Lower lobe of right lung (tissue), 2 donors: ENCODE measurements around the gene BMS1. TPM values are rescaled to one million over a fixed set of nuclear protein-coding genes. Genes with fewer than 3 reads are reported as not detected.
"Not testable (repeated sequence)": the region's sequence is repeated elsewhere in the genome, so short reads cannot be mapped to it uniquely, and the experiment has no call there.

Experiments used
- ATAC-seq, 2 donors: fragments of 200-7000 bp; cut with Tn5 transposase; one replicate each; pipeline ENCODE4 v1.9.1; 2020 to 2022; ENCODE audit warnings: mild to moderate bottlenecking in 2 of 2, moderate library complexity in 2 of 2
- DNase-seq: peaks from one replicate; pipeline ENCODE4 v3.0.0-alpha.2; 2020
- H3K27ac ChIP-seq: fragments of 200-600 bp; one replicate; pipeline ENCODE4 v1.8.0; 2022
- H3K27me3 ChIP-seq: fragments of 200-600 bp; one replicate; pipeline ENCODE4 v1.8.0; 2022; ENCODE audit warnings: low read depth
- H3K36me3 ChIP-seq: fragments of 200-600 bp; one replicate; pipeline ENCODE4 v1.8.0; 2022; ENCODE audit warnings: mild to moderate bottlenecking
- H3K4me1 ChIP-seq: fragments of 200-600 bp; one replicate; pipeline ENCODE4 v1.8.0; 2022
- H3K4me3 ChIP-seq: fragments of 200-600 bp; one replicate; pipeline ENCODE4 v1.8.0; 2022; ENCODE audit warnings: mild to moderate bottlenecking
- H3K9me3 ChIP-seq: fragments of 200-600 bp; one replicate; pipeline ENCODE4 v1.8.0; 2022
- intact Hi-C: fragments of 100-400 bp; cut with DNase I; formaldehyde crosslinking; loops from one replicate; pipeline ENCODE4 v1.11.0; 2022
- total RNA-seq: library from RNA; stranded (reverse); fragmentation: NEBNext Ultra II Directional; extraction: Animal tissue kit (Norgen Biotek cat#: 25700); gene quantifications from one replicate; pipeline ENCODE4 v1.2.1, GENCODE V29; 2021
- TF ChIP-seq, protein P1 (sequence below): fragments of 200-600 bp; IDR thresholded peaks from one replicate; pipeline ENCODE4 v1.8.0; 2022; ENCODE audit warnings: antibody characterized with exemption, mild to moderate bottlenecking
- donor health status: DM: no; HTN: yes; CAD: no; lungs with severe emphysema.

The BMS1 gene
- total RNA-seq, 1 donor from 2014 or later, result 12.5 TPM

GRCh38 chr10:42790835-42791234 lies 8.2 kb downstream of the BMS1 start:
- intact Hi-C loops, result no loop called here
- TF ChIP-seq, protein P1, sequence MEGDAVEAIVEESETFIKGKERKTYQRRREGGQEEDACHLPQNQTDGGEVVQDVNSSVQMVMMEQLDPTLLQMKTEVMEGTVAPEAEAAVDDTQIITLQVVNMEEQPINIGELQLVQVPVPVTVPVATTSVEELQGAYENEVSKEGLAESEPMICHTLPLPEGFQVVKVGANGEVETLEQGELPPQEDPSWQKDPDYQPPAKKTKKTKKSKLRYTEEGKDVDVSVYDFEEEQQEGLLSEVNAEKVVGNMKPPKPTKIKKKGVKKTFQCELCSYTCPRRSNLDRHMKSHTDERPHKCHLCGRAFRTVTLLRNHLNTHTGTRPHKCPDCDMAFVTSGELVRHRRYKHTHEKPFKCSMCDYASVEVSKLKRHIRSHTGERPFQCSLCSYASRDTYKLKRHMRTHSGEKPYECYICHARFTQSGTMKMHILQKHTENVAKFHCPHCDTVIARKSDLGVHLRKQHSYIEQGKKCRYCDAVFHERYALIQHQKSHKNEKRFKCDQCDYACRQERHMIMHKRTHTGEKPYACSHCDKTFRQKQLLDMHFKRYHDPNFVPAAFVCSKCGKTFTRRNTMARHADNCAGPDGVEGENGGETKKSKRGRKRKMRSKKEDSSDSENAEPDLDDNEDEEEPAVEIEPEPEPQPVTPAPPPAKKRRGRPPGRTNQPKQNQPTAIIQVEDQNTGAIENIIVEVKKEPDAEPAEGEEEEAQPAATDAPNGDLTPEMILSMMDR, result no peak
- H3K4me3 ChIP-seq, result no peak overlapping the region

GRCh38 chr10:42795701-42796100 lies 13.1 kb downstream of the BMS1 start:
- H3K9me3 ChIP-seq, result no peaks in the 10 kb centered on the region
- H3K4me3 ChIP-seq, result no peak overlapping the region
- no peaks in the 10 kb centered on the region for H3K27me3 ChIP-seq
- ATAC-seq (no peak), DNase-seq (no peak)
- no peak overlapping the region for H3K27ac ChIP-seq
- intact Hi-C loops, result no loop called here
- H3K4me1 ChIP-seq, result no peaks in the 10 kb centered on the region
- H3K36me3 ChIP-seq, result peaks cover 98% of the 10 kb centered on the region
- TF ChIP-seq, protein P1, result no peak

More at GRCh38 chr10:42790835-42791234, 8.2 kb downstream of the BMS1 start:
- peaks cover 96% of the 10 kb centered on the region for H3K36me3 ChIP-seq
- ATAC-seq (no peak), DNase-seq (no peak)
- no peaks in the 10 kb centered on the region for H3K27me3 ChIP-seq
- H3K27ac ChIP-seq, result no peak overlapping the region
- no peaks in the 10 kb centered on the region for H3K4me1 ChIP-seq
- H3K9me3 ChIP-seq, result no peaks in the 10 kb centered on the region

- H3K36me3 ChIP-seq, result peaks cover 100% of the 10 kb centered on the region
- TF ChIP-seq, protein P1, result no peak
These were observed 18.5 kb downstream of the BMS1 start for GRCh38 chr10:42801135-42801534.

DNA sequence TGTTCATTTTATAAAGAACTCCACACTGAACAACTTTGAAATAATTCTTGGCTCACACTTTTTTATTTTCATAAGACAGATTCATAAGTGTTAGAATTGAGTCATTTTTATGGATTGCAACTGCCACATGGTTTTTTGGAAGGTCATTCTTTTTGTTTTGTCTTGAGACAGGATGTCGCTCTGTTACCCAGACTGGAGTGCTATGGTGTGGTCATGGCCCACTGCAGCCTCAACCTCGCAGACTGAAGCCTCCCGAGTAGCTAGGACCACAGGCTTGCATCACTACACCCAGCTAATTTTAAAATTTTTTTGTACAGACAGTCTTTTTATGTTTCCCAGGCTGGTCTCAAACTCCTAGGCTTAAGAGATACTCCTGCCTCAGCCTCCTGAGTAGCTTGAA lies 20.3 kb downstream of the BMS1 start:
- Histone ChIP-seq H3K36me3 (peaks cover 100% of the 10 kb centered on the region), H3K4me1 (no peaks in the 10 kb centered on the region), H3K27me3 (no peaks in the 10 kb centered on the region), H3K4me3 (no peak overlapping the region), H3K9me3 (no peaks in the 10 kb centered on the region), H3K27ac (no peak overlapping the region)
- TF ChIP-seq, protein P1, result no peak
- intact Hi-C loops, result no loop called here
- ATAC-seq (no peak), DNase-seq (no peak)

More at GRCh38 chr10:42801135-42801534, 18.5 kb downstream of the BMS1 start:
- DNase-seq (no peak), ATAC-seq (no peak)
- Histone ChIP-seq H3K27me3 (no peaks in the 10 kb centered on the region), H3K4me1 (no peaks in the 10 kb centered on the region), H3K9me3 (no peaks in the 10 kb centered on the region), H3K4me3 (no peak overlapping the region), H3K27ac (no peak overlapping the region)
- intact Hi-C loops, result no loop called here

- H3K9me3 ChIP-seq, result no peaks in the 10 kb centered on the region
- no peaks in the 10 kb centered on the region for H3K27me3 ChIP-seq
- intact Hi-C loops, result no loop called here
- no peak overlapping the region for H3K4me3 ChIP-seq
- no peaks in the 10 kb centered on the region for H3K4me1 ChIP-seq
- no peak overlapping the region for H3K27ac ChIP-seq
- TF ChIP-seq, protein P1, result no peak
- peaks cover 66% of the 10 kb centered on the region for H3K36me3 ChIP-seq
- DNase-seq, result no peak
- ATAC-seq, result no peak
These were observed 27.1 kb downstream of the BMS1 start for GRCh38 chr10:42809676-42810075.

DNA sequence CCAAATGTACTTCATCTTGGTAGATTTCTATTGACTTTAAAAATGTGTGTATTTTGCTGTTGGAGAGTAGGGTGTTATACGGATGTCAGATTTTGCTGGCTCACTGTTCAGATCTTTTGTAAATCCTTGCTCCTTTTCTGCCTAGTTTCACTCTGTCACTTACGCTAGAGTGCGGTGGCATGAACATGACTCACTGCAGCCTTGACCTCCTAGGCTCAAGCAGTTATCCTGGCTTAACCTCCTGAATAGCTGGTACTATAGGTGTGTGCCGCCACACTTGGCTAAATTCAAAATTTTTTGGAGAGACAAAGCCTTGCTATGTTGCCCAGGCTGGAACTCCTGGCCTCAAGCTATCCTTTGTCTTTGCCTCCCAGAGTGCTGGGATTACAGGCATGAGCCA lies 29.4 kb downstream of the BMS1 start:
- no peaks in the 10 kb centered on the region for H3K4me1 ChIP-seq
- H3K4me3 ChIP-seq, result no peak overlapping the region
- H3K27me3 ChIP-seq, result no peaks in the 10 kb centered on the region
- intact Hi-C loops, result no loop called here
- DNase-seq (no peak), ATAC-seq (no peak)
- no peaks in the 10 kb centered on the region for H3K9me3 ChIP-seq
- TF ChIP-seq, protein P1, result no peak
- peaks cover 55% of the 10 kb centered on the region for H3K36me3 ChIP-seq
- H3K27ac ChIP-seq, result no peak overlapping the region

- H3K27ac ChIP-seq, H3K4me3 ChIP-seq, H3K4me1 ChIP-seq, H3K9me3 ChIP-seq, ATAC-seq, H3K27me3 ChIP-seq, intact Hi-C loops, DNase-seq: not testable (repeated sequence)
- peaks cover 58% of the 10 kb centered on the region for H3K36me3 ChIP-seq
These were observed 31.5 kb downstream of the BMS1 start for GRCh38 chr10:42813989-42814687.

DNA sequence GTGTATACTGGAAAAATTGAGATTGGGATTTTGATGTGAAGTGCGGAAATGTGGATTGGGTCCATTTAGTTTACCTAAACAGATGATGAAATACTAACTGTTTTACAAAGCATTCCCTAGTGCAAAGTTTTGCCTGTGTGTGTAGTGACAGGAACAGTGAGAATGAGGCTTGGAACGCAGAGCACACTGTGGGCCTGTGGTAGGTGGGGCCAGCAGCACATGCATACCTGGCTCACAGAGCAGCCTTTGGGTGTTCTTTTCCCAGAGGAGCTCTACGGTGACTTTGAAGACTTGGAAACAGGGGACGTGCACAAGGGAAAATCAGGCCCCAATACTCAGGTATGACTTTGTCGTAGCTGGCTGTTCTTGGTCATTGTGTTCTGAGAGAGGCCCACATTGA lies 33.7 kb downstream of the BMS1 start:
- ATAC-seq, H3K27ac ChIP-seq, intact Hi-C loops, DNase-seq, H3K4me3 ChIP-seq, H3K4me1 ChIP-seq, H3K9me3 ChIP-seq, H3K27me3 ChIP-seq: not testable (repeated sequence)
- H3K36me3 ChIP-seq, result peaks cover 63% of the 10 kb centered on the region
